ENCODE measurements around the gene DNHD1. TPM values are rescaled to one million over a fixed set of nuclear protein-coding genes. Genes with fewer than 3 reads are reported as not detected.

The DNHD1 gene
- total RNA-seq, 1 donor from 2014 or later = 8.8 TPM

GRCh38 chr11:6531267-6531752 is 34.2 kb downstream of the DNHD1 start:
- DNase-seq (ENCODE audit: low spot score) = peak; percentile 27

- no peak for DNase-seq (ENCODE audit: low spot score)
These were observed 41.4 kb downstream of the DNHD1 start for GRCh38 chr11:6538456-6538855.

GRCh38 chr11:6538945-6539344 is 41.9 kb downstream of the DNHD1 start:
- DNase-seq (ENCODE audit: low spot score) = no peak

- no peak for DNase-seq (ENCODE audit: low spot score)
These were observed 42.7 kb downstream of the DNHD1 start for GRCh38 chr11:6539748-6540268.

GRCh38 chr11:6541356-6541755 is 44.3 kb downstream of the DNHD1 start:
- no peak for DNase-seq (ENCODE audit: low spot score)

GRCh38 chr11:6542727-6543126 is 45.6 kb downstream of the DNHD1 start:
- DNase-seq (ENCODE audit: low spot score) = no peak

GRCh38 chr11:6544921-6545850 is 48.1 kb downstream of the DNHD1 start:
- DNase-seq (ENCODE audit: low spot score) = no peak

- no peak for DNase-seq (ENCODE audit: low spot score)
These were observed 49.0 kb downstream of the DNHD1 start for GRCh38 chr11:6545917-6546605.

GRCh38 chr11:6546735-6547134 is 49.7 kb downstream of the DNHD1 start:
- DNase-seq (ENCODE audit: low spot score) = no peak

GRCh38 chr11:6547177-6547576 is 50.1 kb downstream of the DNHD1 start:
- no peak for DNase-seq (ENCODE audit: low spot score)

GRCh38 chr11:6548121-6548520 is 51.0 kb downstream of the DNHD1 start:
- DNase-seq (ENCODE audit: low spot score) = no peak

- no peak for DNase-seq (ENCODE audit: low spot score)
These were observed 51.6 kb downstream of the DNHD1 start for GRCh38 chr11:6548641-6549040.

GRCh38 chr11:6553634-6554033 is 56.6 kb downstream of the DNHD1 start:
- DNase-seq (ENCODE audit: low spot score) = no peak

GRCh38 chr11:6554828-6555706 is 58.0 kb downstream of the DNHD1 start:
- no peak for DNase-seq (ENCODE audit: low spot score)

GRCh38 chr11:6556139-6556949 is 59.3 kb downstream of the DNHD1 start:
- peak; percentile 69 for DNase-seq (ENCODE audit: low spot score)

GRCh38 chr11:6557063-6557462 is 60.0 kb downstream of the DNHD1 start:
- no peak for DNase-seq (ENCODE audit: low spot score)

- DNase-seq (ENCODE audit: low spot score) = no peak
These were observed 60.9 kb downstream of the DNHD1 start for GRCh38 chr11:6557761-6558674.

- DNase-seq (ENCODE audit: low spot score) = no peak
These were observed 62.3 kb downstream of the DNHD1 start for GRCh38 chr11:6559369-6559768.

GRCh38 chr11:6561288-6561687 is 64.2 kb downstream of the DNHD1 start:
- no peak for DNase-seq (ENCODE audit: low spot score)
